ENCODE data around the gene PPP1R3F. TPM values are rescaled to one million over a fixed set of nuclear protein-coding genes. Genes with fewer than 3 reads are reported as not detected.

PPP1R3F gene
- total RNA-seq, 1 experiment from 2014 or later = 7.3 TPM

DNA sequence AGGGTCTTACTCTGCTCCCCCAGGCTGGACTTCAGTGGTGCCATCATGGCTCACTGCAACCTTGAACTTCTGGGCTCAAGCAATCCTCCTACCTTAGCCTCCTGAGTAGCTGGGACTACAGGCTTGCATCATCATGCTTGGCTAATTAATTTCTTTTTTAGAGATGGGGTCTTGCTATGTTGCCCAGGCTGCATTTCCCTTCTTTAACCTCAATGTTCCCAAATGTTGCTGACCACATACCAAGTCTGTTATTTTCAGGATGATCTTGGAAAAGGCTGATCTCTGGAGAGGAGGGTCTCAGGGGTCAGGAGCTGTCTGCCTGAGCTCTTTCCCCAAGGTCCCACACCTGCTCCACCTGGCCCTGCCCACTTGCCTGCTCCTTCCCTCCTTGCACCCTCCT, 49.5 kb upstream of the PPP1R3F start:
- H3K27ac ChIP-seq (ENCODE audit: insufficient read length, low read depth, low read length) = no peak overlapping the region
- peaks cover 39% of the 10 kb centered on the region for H3K9me3 ChIP-seq (ENCODE audit: control insufficient read depth, low read depth, low read length)
- H3K79me1 ChIP-seq (ENCODE audit: insufficient read depth, low read depth, low read length, poor library complexity, severe bottlenecking) = no peaks in the 10 kb centered on the region
- TF ChIP-seq, protein P1, sequence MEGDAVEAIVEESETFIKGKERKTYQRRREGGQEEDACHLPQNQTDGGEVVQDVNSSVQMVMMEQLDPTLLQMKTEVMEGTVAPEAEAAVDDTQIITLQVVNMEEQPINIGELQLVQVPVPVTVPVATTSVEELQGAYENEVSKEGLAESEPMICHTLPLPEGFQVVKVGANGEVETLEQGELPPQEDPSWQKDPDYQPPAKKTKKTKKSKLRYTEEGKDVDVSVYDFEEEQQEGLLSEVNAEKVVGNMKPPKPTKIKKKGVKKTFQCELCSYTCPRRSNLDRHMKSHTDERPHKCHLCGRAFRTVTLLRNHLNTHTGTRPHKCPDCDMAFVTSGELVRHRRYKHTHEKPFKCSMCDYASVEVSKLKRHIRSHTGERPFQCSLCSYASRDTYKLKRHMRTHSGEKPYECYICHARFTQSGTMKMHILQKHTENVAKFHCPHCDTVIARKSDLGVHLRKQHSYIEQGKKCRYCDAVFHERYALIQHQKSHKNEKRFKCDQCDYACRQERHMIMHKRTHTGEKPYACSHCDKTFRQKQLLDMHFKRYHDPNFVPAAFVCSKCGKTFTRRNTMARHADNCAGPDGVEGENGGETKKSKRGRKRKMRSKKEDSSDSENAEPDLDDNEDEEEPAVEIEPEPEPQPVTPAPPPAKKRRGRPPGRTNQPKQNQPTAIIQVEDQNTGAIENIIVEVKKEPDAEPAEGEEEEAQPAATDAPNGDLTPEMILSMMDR (conservative IDR thresholded peaks at IDR 0.05) = no peak
- no peak overlapping the region for H4K5ac ChIP-seq (ENCODE audit: insufficient read length, low read depth, low read length)
- no peaks in the 10 kb centered on the region for H3K79me2 ChIP-seq (ENCODE audit: insufficient read depth, low read length)
- H3K4ac ChIP-seq (ENCODE audit: low read depth, low read length) = no peak overlapping the region
- Mint-ChIP-seq H3K4me1 (no peaks in the 10 kb centered on the region), H3K36me3 (ENCODE audit: insufficient read depth in 1 of 3, low read depth in 3 of 3) (peaks cover 0 to 17% (median 6%) of the 10 kb centered on the region in 3 experiments; a peak in 6 of 7 replicates), H3K27ac (no peak overlapping the region), H3K4me3 (no peak overlapping the region), H3K9me3 (peaks cover 84% of the 10 kb centered on the region in 2 experiments), H3K27me3 (ENCODE audit: low read depth) (peaks cover 31% of the 10 kb centered on the region)
- DNase-seq = no peak
- H4K91ac ChIP-seq (ENCODE audit: insufficient read length, low read depth, low read length) = no peak overlapping the region
- no peaks in the 10 kb centered on the region for H4K20me1 ChIP-seq (ENCODE audit: control insufficient read depth, insufficient read depth, insufficient read length)
- no peaks in the 10 kb centered on the region for H3K27me3 ChIP-seq (ENCODE audit: insufficient read depth, low read length)
- H2BK120ac ChIP-seq (ENCODE audit: low read depth, low read length, poor library complexity, severe bottlenecking) = no peak overlapping the region
- no peak overlapping the region for H3T11ph ChIP-seq (ENCODE audit: low read length)
- H4K8ac ChIP-seq (replicated peaks; ENCODE audit: insufficient read length, low read depth, low read length) = no peak overlapping the region
- H3K56ac ChIP-seq (ENCODE audit: insufficient read length, low read depth, low read length) = no peak overlapping the region
- no peak overlapping the region for H2BK12ac ChIP-seq (ENCODE audit: insufficient read length, low read depth, low read length)
- no peak overlapping the region for H3K4me2 ChIP-seq (ENCODE audit: insufficient read depth, insufficient read length, low read length)
- H2AFZ ChIP-seq (ENCODE audit: low read length) = no peak overlapping the region
- H3K4me1 ChIP-seq (ENCODE audit: insufficient read depth, low read length) = no peaks in the 10 kb centered on the region
- no peak overlapping the region for H3K9ac ChIP-seq (ENCODE audit: extremely low read depth, insufficient read length, low read length)
- no peak overlapping the region for H2BK15ac ChIP-seq (ENCODE audit: low read depth, low read length)
- H2BK20ac ChIP-seq (ENCODE audit: low read depth, low read length, poor library complexity, severe bottlenecking) = no peak overlapping the region
- no peak overlapping the region for H2BK5ac ChIP-seq (ENCODE audit: insufficient read length, low read length)
- no peak overlapping the region for H2AK5ac ChIP-seq (ENCODE audit: insufficient read length, low read length)
- no peaks in the 10 kb centered on the region for H3K23me2 ChIP-seq (ENCODE audit: insufficient read length, low read depth, low read length, poor library complexity, severe bottlenecking)
- no peak overlapping the region for H3K23ac ChIP-seq (ENCODE audit: insufficient read length, low read depth, low read length)
- no peak overlapping the region for H3K14ac ChIP-seq (ENCODE audit: insufficient read depth, low read length)
- no peak overlapping the region for H3K18ac ChIP-seq (ENCODE audit: insufficient read length, low read depth, low read length)

Measured in H9 (cell line).